GM19238 (cell line): ENCODE results near the gene IQSEC3.
"Not testable (repeated sequence)": the region's sequence is repeated elsewhere in the genome, so short reads cannot be mapped to it uniquely, and the experiment has no call there.

Experiments
- DNase-seq: peaks from one replicate; pipeline ENCODE4 v3.0.0; 2011; ENCODE audit warnings: low spot score; ENCODE audit not compliant: insufficient read length

IQSEC3 gene

DNA sequence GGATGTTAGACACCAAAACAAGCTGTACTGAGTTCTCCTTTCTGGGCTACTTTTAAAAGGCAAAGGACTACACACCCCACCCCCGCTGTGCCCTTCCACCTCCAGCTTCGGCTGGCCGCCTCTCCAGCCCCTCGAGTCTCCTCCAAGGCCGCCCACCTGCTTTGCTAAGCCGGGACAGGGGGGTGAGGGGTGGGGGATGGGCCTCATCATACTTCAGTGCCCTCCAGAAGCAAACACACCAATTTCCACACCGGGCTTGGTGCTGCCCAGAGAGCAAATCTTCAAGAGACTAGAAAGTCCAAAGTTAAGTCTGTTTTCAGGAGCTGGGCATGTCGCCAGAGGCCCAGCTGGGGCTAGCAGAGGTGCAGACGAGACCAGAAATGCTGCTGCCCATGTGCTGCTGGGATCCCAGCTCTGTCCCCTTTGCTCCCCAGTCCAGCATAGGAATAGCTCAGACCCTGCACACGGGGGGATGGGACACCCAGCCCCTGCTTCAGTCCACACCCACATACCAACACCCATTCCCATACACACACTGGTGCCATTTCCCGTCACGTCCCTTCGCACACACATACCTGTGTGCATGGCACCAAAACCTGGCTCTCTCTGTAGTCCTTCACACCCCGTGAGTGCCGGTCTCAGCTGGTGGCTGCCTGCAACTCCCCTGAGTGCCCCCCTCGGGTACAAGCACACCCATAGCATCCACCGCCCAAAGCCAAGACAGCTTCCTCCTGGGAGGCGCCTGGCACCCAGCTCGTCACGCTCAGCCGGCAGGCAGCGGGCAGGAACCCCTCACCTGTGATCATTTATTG is 146.4 kb downstream of the IQSEC3 start:
- DNase-seq = no peak

- no peak for DNase-seq
Measured at GRCh38 chr12:213527-213932, 147.0 kb downstream of the IQSEC3 start.

DNA sequence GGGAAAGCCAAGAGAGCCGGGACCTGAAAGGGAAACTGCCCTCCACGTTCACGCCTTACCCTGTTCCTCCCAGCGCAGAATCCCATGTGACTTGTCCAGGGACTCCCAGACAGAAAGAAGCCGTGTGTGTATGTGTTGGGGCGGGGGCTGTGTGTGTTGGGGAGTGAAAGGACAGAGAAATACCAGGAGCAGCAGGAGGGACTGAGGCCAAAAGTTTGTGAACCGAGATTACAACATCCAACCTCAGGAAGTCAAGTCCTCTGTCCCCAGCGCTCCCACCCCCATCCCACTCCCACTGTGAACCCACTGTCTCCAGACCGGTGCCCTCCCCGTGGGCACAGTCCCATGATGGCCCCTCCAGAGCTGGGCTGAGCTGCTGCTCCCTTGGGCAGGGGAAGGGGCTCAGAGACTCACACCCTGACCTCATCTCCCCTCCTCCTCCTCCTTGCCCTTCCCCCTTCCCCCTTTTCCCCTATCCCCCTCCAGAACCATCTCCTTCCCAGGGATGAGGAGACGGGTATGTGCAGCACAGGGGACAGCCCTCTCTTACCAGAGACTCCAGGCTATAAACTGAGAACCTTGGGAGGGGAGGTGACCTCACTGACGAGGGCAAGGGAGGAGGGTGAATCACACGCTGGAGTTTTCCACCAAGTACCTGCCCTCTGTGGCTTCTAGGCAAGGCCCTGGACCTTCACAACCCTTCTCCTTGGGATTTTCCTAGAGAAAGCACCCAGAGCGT is 147.6 kb downstream of the IQSEC3 start, which contains the start of gene SLC6A12:
Gene SLC6A12, minus strand, starts transcription at position 155 of the 739 bp plus-strand sequence. CDS start 4,171 bp downstream, outside the sequence.
- no peak for DNase-seq

DNA sequence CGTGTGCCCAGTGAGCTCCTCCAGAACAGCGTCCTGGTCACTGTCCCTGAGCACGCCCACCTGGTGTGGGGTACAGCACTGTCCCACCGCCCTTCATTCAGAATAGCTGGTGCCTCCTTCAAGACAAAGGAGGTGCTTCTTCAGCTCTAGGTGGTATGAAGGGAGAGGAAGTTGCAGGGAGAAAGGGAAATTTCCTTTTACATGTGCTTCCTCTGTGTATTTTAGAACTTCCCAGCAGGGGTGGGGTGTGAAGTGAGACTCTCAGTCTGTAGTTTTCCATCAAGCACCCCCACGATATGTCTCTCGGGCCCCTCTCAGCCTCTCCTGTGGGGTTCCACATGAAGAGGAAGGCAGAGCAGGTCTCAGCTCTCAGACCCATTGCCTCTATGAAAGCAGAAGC is 148.5 kb downstream of the IQSEC3 start:
- no peak for DNase-seq

GRCh38 chr12:217029-217428 is 150.5 kb downstream of the IQSEC3 start:
- not testable (repeated sequence) for DNase-seq

DNA sequence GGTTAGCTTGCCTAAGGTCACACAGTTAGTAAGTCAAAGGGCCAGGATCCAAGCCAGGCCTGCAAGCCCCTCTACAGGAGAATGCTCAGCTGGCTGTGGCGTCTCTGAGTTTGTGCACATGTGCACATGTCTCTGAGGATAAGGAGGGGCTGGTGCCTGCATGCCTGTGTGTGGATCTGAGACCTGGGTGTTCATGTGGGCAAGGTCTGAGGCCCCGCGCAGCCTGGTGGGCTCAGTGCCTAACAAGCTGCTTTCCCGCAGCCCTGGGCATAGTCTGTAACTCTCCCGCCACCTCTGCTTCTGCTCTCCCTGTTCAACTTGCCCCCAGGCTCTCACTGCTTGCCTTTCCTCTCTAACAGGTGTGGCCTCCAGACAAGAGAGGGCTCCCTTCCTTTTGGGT is 151.7 kb downstream of the IQSEC3 start:
- DNase-seq = no peak

DNA sequence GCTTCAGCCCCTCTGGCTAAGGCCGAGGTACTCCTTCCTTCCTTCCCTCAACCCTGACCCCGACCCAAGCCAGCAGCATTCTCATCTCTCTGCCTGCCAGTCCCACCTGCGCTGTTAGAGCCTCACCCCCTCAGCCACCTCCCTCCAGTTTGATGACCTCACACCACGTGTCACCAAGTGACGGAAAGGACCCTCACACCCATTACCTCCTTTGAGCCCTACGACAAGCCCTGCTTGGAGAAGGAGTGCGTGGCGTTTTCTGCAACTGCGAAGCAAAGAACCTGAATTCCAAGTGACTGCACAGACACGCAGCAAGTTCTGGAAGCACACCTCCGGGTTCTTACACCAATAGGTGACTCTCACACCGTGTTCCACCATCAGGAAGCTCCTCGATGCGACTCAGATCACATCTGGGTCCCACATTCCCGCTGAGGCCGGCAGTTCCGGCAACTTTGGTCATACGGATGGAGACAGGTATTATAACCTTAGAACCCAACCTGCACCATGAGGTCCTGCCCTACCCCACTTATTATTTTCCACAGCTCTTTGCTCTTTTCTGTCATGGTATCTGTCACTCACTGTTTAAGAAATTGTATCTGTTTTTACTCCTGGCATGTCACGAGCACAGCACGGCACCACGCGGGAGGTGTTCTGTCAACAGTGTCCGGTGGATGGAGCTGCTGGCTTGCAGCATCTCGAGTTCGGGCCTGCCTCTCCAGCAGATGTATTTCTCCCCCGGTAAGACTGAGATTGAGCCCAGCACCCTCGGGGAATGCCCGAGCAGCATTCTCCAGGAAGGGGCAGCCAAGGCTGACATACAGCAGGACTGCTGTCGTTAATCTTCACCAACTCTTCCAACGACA is 152.4 kb downstream of the IQSEC3 start:
- DNase-seq = no peak

- DNase-seq = peak; percentile 48
Measured at GRCh38 chr12:219891-220352, 153.4 kb downstream of the IQSEC3 start.

DNA sequence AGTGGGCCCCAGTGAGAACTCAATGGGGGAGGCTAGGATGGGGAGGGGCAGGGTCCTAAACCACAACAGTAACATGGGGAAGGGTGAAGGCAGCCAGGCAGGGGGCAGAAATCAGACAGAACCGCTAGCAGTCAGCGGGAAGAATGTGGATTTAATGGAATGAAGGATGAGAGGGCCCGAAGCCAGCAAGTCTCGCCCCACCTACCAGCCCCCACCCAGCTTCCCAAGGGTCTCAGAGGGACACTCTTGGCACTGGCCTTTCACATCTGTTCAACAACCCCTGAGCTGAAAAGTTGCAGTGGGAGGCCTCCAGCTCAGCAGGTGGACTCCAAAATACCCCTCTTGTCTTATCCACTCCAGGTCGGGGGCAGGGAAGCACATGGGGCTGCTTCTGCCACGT is 153.9 kb downstream of the IQSEC3 start:
- DNase-seq = no peak

- no peak for DNase-seq
Measured at GRCh38 chr12:220946-221550, 154.5 kb downstream of the IQSEC3 start.

GRCh38 chr12:221736-222135 is 155.2 kb downstream of the IQSEC3 start:
- DNase-seq = no peak

GRCh38 chr12:223841-224240 is 157.3 kb downstream of the IQSEC3 start:
- DNase-seq = no peak

- no peak for DNase-seq
Measured at GRCh38 chr12:224330-224729, 157.8 kb downstream of the IQSEC3 start.

- DNase-seq = no peak
Measured at GRCh38 chr12:225012-225411, 158.4 kb downstream of the IQSEC3 start.

DNA sequence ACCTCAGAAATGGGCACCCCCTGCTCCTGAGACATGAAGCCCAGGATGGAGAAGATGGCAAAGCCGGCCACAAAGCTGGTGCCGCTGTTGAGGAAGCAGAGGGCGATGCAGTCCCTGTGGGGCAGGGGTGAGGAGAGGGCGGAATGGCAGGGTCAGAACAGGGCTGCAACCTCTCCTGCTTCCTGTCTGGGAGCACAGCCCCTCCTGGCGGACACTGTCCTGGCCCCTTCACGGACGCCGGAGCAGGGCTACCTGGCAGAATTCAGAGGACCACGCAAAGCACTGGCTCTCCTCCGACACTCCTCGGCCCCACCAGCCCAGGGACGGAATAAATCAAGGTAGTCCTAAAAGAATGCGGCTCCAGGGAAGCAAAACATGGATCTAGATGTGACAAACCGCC is 159.8 kb downstream of the IQSEC3 start:
- no peak for DNase-seq

DNA sequence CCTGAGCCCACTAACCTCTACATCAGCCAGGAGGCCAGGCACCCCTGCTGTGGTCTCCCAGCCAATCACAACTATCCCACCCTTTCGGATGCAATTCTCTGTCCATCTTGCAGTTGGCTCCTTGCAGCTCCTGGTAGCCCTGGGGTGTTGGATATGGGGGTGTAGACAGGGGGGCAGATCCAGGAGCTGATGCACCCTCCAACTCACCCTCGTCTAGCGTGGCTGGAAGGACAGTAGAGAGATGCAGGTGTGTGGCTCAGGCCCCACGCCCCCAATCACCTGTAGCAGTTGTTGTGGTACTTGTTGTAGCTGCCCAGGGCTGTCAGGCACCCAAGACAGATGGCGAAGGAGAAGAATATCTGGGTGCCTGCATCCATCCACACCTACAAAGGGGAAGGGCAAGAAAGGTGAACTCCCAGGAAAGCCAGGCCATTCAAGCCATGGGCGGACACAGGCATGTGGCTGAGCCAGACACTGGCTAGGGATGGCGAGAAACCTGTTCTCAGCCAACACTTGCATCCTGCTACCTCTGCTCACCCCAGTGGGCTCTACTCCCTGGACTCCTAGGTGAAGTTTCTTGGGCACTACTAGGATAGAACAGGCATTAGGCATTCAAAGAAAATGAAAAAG is 160.8 kb downstream of the IQSEC3 start:
- DNase-seq = no peak
